Measurements from ENCODE around the gene RNF2.
"Not testable (repeated sequence)": the region's sequence is repeated elsewhere in the genome, so short reads cannot be mapped to it uniquely, and the experiment has no call there.

Gene RNF2

DNA sequence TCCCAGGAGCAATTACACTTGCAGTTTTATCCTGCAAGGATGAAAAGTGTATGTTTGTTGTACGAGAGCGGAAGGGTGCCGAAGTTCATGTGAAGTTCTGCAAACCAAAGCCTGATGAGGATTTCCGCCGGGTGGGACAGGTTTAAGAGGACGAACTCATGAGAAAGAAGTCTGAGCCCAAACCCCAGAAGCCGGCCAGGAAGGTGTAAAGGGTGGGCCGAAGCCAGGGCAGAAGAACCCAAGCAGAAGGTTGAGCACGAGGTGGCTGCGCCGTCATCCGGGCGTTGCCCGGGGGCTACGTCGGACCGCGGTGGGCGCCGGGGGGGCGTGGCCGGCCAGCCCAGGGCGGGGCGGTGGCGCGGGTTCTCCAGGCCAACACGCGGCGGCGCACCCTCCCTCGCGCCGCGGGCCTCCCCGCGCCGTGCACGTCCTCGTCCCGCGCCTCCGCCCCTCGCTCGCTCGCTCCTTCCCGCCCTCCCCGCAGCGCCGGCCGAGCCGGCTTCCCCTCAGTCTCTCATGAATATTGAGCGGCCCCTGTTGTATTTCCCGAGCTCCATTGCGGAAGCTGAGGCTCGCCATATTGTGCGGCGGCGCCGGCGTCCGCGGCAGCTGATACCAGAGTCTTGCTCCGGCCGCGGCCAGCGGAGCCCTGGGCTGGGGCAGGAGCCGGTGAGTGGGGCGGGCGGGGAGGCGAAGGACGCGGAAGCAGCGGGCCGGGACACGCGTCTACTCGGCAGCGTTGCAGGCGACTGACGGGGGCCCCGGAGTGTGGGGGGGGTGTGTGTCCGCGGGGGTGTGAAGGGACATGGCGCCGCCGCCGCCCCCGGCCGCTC is at the start of gene RNF2:
Gene RNF2, plus strand, starts transcription at position 578 of the 833 bp plus-strand sequence. CDS start 41,996 bp downstream, outside the sequence.
- peak; percentile 77 for DNase-seq

DNA sequence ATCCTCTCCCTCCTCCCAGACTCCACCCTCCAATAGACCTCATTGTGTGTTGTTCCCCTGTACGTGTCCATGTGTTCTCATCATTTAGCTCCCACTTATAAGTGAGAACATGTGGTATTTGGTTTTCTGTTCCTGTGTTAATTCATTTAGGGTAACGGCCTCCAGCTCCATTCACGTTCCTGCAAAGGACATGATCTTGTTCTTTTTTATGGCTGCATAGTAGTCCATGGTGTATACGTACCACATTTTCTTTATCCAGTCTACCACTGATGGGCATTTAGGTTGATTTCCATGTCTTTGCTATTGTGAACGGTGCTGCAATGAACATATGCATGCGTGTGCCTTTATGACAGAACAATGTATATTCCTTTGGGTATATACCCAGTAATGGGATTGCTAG is 45.4 kb upstream of the RNF2 start:
- not testable (repeated sequence) for DNase-seq

DNA sequence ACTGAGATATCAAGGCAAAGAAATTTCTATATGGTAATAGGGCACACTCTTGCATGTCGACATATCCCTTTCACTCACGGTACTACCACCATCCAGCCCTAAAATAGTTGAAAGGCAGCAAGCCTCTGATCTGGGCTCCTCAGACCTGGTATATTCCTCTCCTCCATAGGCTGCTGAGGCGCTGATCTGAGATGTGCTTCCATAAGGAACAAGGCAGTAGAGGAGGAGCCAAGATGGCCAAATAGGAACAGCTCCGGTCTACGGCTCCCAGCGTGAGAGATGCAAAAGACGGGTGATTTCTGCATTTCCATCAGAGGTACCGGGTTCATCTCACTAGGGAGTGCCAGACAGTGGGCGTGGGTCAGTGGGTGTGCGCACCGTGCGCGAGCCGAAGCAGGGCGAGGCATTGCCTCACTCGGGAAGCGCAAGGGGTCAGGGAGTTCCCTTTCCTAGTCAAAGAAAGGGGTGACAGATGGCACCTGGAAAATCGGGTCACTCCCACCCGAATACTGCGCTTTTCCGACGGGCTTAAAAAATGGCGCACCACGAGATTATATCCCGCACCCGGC is 44.0 kb upstream of the RNF2 start:
- DNase-seq, result not testable (repeated sequence)

DNA sequence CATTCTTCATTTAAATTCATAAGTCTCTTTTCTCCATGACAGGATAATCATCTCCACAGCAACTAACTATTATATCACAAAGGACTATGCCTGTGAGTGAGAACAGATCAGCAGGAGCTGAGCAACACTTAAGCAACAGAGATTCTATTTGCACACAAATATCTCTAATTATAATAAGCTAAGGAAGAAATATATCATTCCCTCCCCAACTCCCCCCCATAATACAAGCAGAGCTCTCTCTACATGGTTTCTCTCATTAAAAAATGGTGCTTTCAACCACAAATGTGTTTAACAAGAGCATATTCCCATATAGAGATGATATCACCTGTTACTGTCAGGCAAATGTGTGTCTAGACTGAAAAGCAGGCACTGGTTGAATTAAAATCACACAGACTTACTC is 36.5 kb upstream of the RNF2 start:
- DNase-seq, result no peak

DNA sequence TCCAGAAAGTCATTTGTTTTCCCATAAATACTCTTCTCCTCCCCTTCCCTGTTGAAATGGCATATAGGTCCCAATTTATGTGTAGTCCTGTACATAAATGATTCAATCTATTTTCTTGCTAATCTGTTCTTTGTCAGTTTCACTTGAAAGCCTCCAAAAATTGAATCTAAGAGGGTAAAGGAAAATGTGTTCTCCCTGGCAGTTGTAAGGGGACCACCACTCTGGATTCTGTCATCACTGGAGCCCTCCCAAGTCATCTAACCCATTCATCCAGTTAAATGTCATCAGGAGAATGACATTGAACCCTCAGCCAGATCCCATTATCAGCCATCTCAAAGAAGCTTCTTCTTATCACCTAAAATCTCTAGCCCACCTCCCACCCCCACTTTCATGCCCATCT is 35.0 kb upstream of the RNF2 start:
- no peak for DNase-seq

DNA sequence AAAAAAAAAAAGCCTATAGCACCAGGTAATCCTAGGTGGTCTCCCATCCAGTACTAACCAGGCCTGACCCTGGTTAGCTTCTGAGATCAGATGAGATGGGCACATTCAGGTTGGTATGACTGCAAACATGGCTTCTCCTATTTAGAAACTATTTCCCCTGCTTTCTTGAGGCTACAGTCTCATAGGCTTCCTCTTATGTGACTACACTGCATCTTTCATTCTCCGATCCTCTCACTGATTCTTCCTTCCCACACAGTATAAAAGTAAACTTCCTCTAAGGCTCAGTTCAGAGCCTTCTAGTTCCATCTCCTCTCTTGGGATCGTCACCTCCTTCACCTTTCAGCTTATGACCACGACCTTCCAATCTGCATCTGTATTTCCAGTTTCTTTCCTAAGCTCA is 30.4 kb upstream of the RNF2 start:
- peak; percentile 56 for DNase-seq

DNA sequence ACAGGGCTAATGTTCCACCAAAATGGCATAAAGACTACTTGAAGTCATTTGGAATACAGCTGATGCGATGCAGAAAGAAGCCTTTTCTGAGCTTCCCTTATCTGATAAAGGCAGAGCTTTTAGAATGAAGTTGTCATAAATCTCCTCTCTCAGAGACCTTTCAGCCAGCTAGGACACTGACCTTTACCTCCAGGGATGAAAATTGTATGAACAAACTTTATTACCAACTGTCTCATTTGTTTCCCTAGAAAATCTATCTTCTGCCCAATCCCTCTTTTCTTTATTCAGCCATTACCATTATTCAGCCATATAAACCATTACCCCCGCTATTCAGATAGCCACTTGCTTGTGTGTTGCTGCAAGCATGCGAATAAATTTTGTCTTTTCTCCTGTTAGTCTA is 29.7 kb upstream of the RNF2 start:
- no peak for DNase-seq

DNA sequence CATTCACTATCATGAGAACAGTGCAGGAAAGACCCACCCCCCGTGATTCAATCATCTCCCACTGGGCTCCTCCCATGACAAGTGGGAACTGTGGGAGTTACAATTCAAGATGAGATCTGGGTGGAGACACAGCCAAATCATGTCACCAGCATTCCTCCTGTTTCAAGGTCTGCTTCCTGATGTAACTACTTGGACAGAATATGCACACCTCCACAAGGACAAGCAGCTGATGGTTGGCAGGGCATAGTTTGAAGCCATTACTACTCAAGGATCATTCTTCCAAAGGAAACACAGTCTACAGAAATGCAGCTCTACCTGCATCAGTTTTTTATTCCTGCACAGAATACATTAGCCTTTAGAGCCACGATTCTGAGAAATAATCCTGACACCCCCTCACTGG is 28.5 kb upstream of the RNF2 start:
- DNase-seq, result peak; percentile 16

DNA sequence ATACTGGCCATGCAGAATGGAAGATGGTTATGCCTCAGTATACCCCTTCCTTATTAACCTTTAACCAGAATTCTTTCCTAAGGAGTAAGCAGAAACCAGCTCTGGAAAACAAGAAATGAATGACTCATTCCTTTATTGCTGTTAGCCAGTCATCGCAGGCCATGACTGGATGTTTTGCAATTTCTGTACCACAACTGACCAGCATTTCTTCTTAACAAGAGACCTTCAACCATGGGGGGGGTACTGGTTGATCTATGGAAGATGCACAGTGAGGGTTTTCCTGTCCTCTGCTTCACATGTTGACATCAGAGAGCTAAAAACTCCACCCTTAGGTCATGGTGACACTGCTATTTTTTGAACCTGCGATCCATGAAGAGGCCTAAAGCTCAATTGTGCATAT is 28.0 kb upstream of the RNF2 start:
- DNase-seq, result peak; percentile 89

DNA sequence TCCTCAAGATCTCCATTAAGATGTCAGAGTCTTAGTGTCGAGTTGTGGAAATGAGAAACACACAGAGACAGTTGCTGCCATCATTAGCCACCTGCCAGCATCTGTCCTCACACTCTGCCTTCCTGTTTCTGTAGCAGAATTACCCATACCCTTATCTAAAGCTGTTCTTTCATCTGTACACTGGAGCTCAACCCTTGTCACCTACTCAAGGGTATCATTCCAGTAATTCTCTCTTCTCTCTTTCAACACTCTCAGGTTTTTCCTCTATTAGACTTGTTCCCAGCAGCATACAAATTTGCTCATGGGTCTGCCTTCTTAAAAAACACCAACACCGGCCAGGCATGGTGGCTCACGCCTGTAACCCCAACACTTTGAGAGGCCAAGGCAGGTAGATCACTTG is 27.4 kb upstream of the RNF2 start:
- DNase-seq, result peak; percentile 7

DNA sequence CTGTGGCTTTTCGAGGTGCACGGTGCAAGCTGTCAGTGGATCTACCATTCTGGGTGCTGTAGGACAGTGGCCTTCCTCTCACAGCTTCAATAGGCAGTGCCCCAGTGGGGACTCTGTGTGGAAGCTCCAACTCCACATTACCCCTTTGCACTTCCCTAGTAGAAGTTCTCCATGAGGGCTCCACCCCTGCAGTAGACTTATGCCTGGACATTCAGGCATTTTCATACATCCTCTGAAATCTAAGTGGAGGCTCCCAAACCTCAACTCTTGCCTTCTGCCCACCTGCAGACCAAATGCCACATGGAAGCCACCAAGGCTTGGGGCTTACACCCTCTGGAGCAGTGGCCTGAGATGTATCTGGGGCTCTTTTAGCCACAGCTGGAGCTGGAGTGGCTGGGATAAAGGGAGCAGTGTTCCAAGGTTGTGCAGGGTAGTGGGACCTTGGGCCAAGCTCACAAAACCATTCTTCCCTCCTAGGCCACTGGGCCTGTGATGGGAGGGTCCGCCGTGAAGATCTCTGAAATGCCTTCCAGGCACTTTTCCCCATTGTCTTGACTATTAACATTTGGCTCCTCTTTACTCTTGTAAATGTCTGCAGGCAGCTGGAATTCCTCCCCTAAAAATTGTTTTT is 18.0 kb upstream of the RNF2 start:
- no peak for DNase-seq

DNA sequence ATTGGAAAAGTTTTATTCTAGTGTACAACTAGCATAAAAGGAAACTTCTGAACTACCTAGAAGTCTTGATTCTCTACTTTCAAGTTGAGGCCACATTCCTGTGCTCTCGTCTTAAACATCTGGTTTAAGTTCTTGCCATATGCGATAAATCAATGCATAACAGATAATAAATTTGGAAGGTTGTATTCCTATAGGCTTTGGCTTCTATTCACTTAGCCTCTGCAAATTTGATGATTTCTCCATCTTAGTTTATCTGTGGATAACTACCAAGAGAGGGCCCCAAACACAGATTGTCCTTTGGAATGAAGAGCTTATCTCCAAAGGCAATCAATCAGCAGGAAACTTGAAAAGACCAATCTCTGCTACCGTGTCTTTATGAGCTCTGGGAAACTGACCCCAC is 11.7 kb upstream of the RNF2 start:
- DNase-seq, result no peak

DNA sequence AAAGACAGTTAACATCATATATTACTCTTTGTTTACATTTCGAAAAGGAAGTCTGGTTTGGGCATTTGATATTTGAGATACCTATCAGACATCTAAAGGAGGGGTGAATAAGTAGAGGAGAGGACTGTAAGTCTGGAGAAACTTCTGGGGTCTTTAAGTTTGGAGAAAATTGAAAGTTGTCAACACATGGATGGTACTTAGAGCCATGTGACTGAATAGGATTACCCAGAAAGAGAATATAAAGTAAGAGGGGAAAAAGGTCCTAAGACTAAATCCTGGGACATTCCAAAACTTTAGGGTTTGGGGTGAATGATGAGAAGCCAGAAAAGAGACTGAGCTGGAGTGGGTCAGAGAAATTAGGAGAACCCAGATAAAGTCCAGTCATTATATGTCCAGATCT is 10.1 kb upstream of the RNF2 start:
- DNase-seq, result no peak

DNA sequence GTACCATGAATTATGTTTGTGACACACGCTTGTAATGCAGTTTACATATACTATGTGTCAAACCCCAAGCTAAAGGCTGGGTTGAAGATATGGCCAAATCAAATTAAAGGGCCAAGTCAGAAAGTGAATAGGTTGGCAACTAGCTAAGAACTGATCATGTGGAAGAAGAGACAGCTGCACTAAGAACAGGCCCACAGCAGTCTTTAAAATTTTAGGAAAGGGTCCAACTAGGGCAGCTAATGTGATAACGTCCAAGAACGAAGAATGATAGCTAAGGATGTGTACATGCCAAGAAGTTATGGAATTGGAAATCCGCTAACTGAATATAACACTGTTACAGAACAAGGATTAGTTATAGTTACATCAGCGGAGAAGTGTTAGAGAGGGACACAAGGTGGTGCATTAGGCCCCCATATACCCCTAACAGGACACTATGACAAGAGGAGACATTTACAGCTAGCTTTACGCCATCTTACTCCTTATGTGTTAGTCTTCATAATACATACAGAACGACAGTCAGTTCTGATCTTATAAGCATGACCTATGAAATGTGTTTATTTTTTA is 6.5 kb upstream of the RNF2 start:
- DNase-seq, result no peak

DNA sequence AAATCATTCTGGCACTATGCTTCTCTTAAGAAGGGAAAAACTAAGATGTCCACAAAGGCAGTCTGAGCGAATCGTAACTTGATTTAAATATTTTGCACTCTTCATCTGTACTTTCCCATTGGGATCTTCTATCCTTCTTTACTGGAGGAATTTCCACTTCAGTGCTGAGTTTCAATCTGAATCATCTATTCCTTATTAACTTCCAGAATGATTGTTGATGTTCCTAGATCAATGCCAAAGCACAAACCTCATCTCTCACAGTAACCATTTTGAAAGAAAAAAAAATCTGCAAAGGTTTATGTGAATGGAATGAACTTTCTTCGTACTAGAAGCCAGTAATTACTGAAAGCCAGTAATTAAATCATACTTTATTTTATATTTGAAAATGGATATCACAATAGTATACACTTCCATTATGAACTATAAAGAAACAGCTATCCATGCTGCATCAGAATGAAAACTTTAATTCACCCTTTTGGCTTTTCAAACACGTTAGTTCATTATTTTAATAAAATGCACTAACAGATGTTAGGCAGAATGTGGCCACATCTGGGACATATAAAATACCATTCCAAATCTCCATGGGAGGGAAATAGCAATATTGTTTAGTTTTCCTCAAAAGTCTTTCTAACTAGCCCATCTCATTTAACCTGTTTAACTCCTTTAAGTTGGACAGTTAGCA is 5.5 kb upstream of the RNF2 start:
- DNase-seq, result no peak

DNA sequence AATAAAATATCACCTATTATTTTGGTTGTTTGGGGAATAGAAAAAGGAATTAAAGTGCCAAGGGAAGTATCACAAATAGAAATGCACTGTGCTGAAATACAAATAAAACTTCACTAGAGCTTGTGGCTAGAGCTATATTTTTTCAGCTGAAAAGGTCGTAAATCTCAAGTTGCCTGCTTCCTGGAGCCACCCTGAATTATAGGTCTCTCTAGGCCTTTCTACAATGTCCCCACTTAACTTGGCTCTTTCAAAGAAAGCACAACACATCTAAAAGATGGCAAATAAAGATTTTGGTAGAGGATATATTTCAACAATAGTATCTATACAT is 5.0 kb upstream of the RNF2 start:
- no peak for DNase-seq

DNA sequence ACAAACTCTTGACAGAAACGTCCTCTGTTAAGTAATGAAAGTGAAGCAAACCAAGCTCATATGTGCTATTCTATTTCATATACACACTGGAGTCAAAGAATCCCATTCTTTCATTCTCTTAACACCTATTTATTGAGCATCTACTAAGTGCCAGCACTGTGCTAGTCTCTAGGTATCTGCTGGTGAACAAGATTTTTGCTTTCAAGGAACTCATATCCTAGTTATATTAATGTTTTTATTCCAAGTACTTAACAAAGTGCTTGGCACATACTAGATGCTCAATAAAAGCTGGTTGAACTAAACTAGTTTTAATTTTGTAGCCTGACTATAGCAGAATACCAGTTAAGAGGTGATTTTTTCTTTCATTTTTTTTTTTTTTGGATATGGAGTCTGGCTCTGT is 3.6 kb upstream of the RNF2 start:
- no peak for DNase-seq

DNA sequence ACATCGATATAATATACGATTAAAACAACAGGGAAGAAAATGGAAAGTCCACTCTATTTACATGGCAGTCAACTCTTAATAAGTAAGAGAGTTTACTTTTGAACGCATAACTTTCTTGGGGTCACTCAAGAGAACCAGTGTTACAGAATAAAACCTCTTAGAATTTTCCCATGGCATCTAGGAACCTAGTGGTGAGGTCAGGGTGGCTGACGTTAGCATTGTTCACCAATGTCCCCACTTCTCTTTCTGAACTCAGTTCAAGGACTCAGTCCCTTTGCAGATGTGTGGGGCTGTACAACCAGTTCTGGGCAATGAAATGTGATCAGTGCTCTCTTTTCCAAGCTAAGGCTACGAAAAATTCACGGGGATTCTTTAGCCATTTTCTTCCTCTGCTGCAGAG is 2.6 kb upstream of the RNF2 start:
- DNase-seq, result peak; percentile 52

DNA sequence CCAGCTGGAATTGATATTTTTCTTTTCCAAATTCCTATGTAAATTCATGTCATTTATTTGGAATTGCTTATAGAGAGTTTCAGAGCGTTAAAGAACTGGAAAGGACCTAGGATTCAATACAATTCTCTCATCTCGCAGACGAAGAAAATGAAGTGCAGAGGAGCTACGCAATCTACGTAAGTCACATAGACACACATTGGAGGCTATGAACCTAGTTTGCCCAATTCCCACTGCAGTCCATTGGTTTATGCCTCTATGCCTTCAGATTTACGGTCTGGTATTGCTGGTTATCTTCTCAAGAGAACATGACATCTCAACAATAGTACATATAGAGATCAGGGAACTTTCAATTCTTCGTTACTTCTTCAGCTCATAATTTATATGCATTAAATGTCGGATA is 971 bp upstream of the RNF2 start:
- DNase-seq, result no peak

DNA sequence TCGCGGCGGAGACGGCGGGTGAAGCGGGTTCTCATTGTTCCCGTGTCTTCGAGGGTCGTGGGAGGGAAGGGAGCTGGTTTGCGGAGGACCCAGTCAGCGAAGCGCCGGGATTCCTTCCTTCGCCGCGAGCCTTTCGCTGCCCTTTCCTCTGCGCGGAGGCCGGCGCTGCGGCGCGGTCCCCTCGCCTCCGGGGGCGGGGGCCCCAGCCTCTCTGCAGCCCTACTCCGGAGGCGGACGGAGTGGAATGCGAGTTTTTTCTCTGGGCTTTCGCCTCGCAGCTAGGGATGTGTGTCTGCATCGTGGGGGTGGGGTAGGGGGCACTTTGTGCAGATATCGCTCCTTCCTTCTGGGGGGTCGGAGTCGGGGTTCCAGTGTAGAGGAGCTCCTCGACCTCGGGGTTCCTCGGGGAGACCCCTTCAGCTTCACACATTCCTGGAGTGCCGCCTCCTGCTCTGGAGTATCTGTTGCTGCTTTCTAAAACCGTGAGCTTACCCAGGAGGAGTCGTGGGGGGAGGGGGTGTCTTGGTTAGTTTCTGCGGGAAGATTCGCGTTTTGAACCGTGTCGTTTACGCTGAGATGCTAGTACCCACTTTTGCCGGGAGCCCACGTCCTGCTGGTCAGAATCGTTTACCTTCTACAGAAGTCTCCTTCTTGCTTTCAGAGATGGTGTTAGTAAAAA is 595 bp downstream of the RNF2 start:
- DNase-seq, result peak; percentile 27

DNA sequence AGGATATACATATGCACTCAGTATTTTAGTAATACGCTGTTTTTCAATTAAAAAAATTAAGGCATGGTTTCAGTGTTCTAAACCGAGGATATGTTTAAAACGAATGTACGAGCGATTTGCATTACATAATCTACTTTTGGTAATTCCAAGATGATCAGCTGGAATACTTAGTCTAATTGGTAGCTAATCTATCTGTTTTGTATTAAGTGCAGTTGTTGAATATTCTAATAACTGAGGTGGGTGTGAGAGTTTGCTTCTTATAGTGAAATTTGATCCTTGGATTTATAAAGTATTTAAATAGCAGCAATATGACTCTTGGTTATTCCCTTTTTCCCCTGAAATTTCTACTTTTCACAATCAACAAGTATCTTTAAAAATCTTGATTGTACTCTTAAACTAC is 1.3 kb downstream of the RNF2 start:
- DNase-seq, result no peak

DNA sequence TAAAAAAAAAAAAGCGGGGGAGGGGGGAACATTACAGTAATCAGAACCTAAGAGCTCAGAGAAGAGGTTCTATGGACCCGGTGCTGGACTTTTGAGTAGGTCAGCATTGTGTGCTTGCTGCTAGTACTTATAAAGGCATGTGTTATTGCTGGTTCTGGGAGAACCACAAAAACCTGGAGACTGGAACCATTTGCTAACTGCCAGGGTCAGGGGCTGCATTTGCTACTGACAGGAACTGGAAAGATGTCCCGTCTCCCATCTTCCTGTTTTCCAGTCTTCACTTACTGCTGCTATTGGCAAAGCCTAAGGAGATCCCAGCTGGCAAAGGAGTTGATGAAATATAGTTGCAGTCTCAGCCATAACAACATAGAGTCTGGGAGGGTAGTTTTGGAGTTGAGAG is 4.3 kb downstream of the RNF2 start:
- DNase-seq, result no peak
